ENCODE results near the gene A4GALT.

DNA sequence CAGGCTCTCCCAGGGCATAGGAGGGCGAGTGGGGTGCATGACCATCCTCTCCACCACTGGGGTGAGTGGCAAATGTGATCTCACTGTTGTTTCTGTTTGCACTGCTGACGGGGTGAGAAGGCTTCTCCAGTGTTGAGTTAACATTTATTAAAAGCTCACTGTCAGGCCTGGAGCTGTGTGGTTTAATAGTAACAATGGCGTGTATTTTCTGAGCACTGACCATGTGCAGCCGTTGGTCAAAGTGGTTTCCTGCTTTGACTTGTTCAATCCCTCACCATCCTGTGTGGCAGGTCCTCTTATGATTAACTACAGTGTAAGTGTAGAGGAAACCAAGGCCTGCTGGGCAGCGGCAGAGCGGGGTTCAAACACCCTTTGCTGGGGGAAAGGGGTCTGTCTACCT, 4.4 kb downstream of the A4GALT start:
- TF ChIP-seq, protein P1, sequence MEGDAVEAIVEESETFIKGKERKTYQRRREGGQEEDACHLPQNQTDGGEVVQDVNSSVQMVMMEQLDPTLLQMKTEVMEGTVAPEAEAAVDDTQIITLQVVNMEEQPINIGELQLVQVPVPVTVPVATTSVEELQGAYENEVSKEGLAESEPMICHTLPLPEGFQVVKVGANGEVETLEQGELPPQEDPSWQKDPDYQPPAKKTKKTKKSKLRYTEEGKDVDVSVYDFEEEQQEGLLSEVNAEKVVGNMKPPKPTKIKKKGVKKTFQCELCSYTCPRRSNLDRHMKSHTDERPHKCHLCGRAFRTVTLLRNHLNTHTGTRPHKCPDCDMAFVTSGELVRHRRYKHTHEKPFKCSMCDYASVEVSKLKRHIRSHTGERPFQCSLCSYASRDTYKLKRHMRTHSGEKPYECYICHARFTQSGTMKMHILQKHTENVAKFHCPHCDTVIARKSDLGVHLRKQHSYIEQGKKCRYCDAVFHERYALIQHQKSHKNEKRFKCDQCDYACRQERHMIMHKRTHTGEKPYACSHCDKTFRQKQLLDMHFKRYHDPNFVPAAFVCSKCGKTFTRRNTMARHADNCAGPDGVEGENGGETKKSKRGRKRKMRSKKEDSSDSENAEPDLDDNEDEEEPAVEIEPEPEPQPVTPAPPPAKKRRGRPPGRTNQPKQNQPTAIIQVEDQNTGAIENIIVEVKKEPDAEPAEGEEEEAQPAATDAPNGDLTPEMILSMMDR (IDR thresholded peaks at IDR 0.05): no peak
- TF ChIP-seq POLR2AphosphoS5 (IDR thresholded peaks at IDR 0.05; ENCODE audit: low read depth, low read length) (no peak), SIN3A (IDR thresholded peaks at IDR 0.05; ENCODE audit: borderline replicate concordance, insufficient read depth, low read depth, low read length) (no peak)
